H9 (cell line): ENCODE measurements around the gene NUDT3. TPM values are rescaled to one million over a fixed set of nuclear protein-coding genes. Genes with fewer than 3 reads are reported as not detected.

Source experiments
- DNase-seq: peaks from one replicate; pipeline ENCODE4 v3.0.0-alpha.2; 2017
- H2AFZ ChIP-seq: one replicate; pipeline ENCODE4 v1.6.1; 2013; ENCODE audit warnings: mild to moderate bottlenecking, low read length, control low read depth, moderate library complexity
- H2AK5ac ChIP-seq: 2 replicates; pipeline ENCODE4 v1.6.1; 2013; ENCODE audit warnings: low read length, control low read depth, mixed read lengths; ENCODE audit not compliant: insufficient read length
- H2BK120ac ChIP-seq: one replicate; pipeline ENCODE4 v1.6.1; 2013; ENCODE audit warnings: low read depth, mild to moderate bottlenecking, low read length, control low read depth, inconsistent platforms; ENCODE audit not compliant: poor library complexity, severe bottlenecking
- H2BK12ac ChIP-seq: 2 replicates; pipeline ENCODE4 v1.6.1; 2013; ENCODE audit warnings: low read length, control low read depth, mixed read lengths, low read depth; ENCODE audit not compliant: insufficient read length
- H2BK15ac ChIP-seq: 2 replicates; pipeline ENCODE4 v1.6.1; 2013; ENCODE audit warnings: low read depth, low read length, control low read depth
- H2BK20ac ChIP-seq: one replicate; pipeline ENCODE4 v1.6.1; 2013; ENCODE audit warnings: low read depth, mild to moderate bottlenecking, low read length, control low read depth, inconsistent platforms; ENCODE audit not compliant: poor library complexity, severe bottlenecking
- H2BK5ac ChIP-seq: 2 replicates; pipeline ENCODE4 v1.6.1; 2013; ENCODE audit warnings: low read length, control low read depth, mixed read lengths; ENCODE audit not compliant: insufficient read length
- H3K14ac ChIP-seq: 2 replicates; pipeline ENCODE4 v1.6.1; 2013; ENCODE audit warnings: low read length, control low read depth; ENCODE audit not compliant: insufficient read depth
- H3K18ac ChIP-seq: 2 replicates; pipeline ENCODE4 v1.6.1; 2013; ENCODE audit warnings: low read depth, mild to moderate bottlenecking, mixed read lengths, low read length, control low read depth; ENCODE audit not compliant: insufficient read length
- H3K23ac ChIP-seq: 2 replicates; pipeline ENCODE4 v1.6.1; 2013; ENCODE audit warnings: low read length, control low read depth, mixed read lengths, low read depth; ENCODE audit not compliant: insufficient read length
- H3K23me2 ChIP-seq: 2 replicates; pipeline ENCODE4 v1.6.1; 2013; ENCODE audit warnings: low read depth, mild to moderate bottlenecking, mixed read lengths, low read length, control low read depth; ENCODE audit not compliant: insufficient read length, poor library complexity, severe bottlenecking
- H3K27ac ChIP-seq: 2 replicates; pipeline ENCODE4 v1.5.1; 2013; ENCODE audit warnings: low read length, control low read depth, mixed read lengths, low read depth; ENCODE audit not compliant: insufficient read length
- H3K27me3 ChIP-seq: 2 replicates; pipeline ENCODE4 v1.6.1; 2013; ENCODE audit warnings: low read length, control low read depth, inconsistent platforms; ENCODE audit not compliant: insufficient read depth
- H3K4ac ChIP-seq: 2 replicates; pipeline ENCODE4 v1.6.1; 2013; ENCODE audit warnings: low read depth, mild to moderate bottlenecking, control low read depth, inconsistent platforms, low read length, moderate library complexity
- H3K4me1 ChIP-seq: 2 replicates; pipeline ENCODE4 v1.6.1; 2013; ENCODE audit warnings: low read length, control low read depth, inconsistent platforms; ENCODE audit not compliant: insufficient read depth
- H3K4me2 ChIP-seq: 2 replicates; pipeline ENCODE4 v1.6.1; 2013; ENCODE audit warnings: low read length, control low read depth, mixed read lengths; ENCODE audit not compliant: insufficient read length, insufficient read depth
- H3K56ac ChIP-seq: 2 replicates; pipeline ENCODE4 v1.6.1; 2013; ENCODE audit warnings: low read depth, mild to moderate bottlenecking, mixed read lengths, low read length, control low read depth; ENCODE audit not compliant: insufficient read length
- H3K79me1 ChIP-seq: 2 replicates; pipeline ENCODE4 v1.6.1; 2013; ENCODE audit warnings: low read depth, mild to moderate bottlenecking, moderate library complexity, low read length, control low read depth, inconsistent platforms; ENCODE audit not compliant: insufficient read depth, poor library complexity, severe bottlenecking
- H3K79me2 ChIP-seq: 2 replicates; pipeline ENCODE4 v1.6.1; 2013; ENCODE audit warnings: low read length, control low read depth, inconsistent platforms; ENCODE audit not compliant: insufficient read depth
- H3K9ac ChIP-seq: 2 replicates; pipeline ENCODE4 v1.6.1; 2013; ENCODE audit warnings: low read length, control low read depth, mixed read lengths; ENCODE audit not compliant: insufficient read length; ENCODE audit errors: extremely low read depth
- H3K9me3 ChIP-seq: one replicate; pipeline ENCODE4 v1.6.1; 2013; ENCODE audit warnings: low read depth, low read length, inconsistent platforms; ENCODE audit not compliant: control insufficient read depth
- H3T11ph ChIP-seq: one replicate; pipeline ENCODE4 v1.6.1; 2013; ENCODE audit warnings: mild to moderate bottlenecking, low read length, control low read depth, inconsistent platforms
- H4K20me1 ChIP-seq: one replicate; pipeline ENCODE4 v1.6.1; 2013; ENCODE audit not compliant: control insufficient read depth, insufficient read length, insufficient read depth
- H4K5ac ChIP-seq: 2 replicates; pipeline ENCODE4 v1.6.1; 2013; ENCODE audit warnings: low read depth, mild to moderate bottlenecking, mixed read lengths, low read length, control low read depth; ENCODE audit not compliant: insufficient read length
- H4K8ac ChIP-seq: replicated peaks from 2 replicates; pipeline ENCODE4 v1.6.1; 2013; ENCODE audit warnings: low read length, control low read depth, mixed read lengths, low read depth; ENCODE audit not compliant: insufficient read length
- H4K91ac ChIP-seq: 2 replicates; pipeline ENCODE4 v1.6.1; 2013; ENCODE audit warnings: low read depth, mild to moderate bottlenecking, moderate library complexity, mixed read lengths, low read length, control low read depth; ENCODE audit not compliant: insufficient read length
- H3K27ac Mint-ChIP-seq, 3 experiments: 2 replicates in 2 of 3; 3 replicates in 1 of 3; pipeline ENCODE4 v1.8.0; 2020 to 2021; ENCODE audit warnings: mixed read lengths in 3 of 3, mild to moderate bottlenecking in 1 of 3, moderate library complexity in 1 of 3
- H3K27me3 Mint-ChIP-seq: 2 replicates; pipeline ENCODE4 v1.8.0; 2021; ENCODE audit warnings: low read depth, mild to moderate bottlenecking, moderate library complexity, mixed read lengths
- H3K36me3 Mint-ChIP-seq, 3 experiments: 2 replicates in 2 of 3; 3 replicates in 1 of 3; pipeline ENCODE4 v1.8.0; 2020 to 2021; ENCODE audit warnings: low read depth in 3 of 3, mixed read lengths in 3 of 3; ENCODE audit not compliant: insufficient read depth in 1 of 3
- H3K4me1 Mint-ChIP-seq, 2 experiments: 2 replicates each; pipeline ENCODE4 v1.8.0; 2020; ENCODE audit warnings: mixed read lengths in 2 of 2
- H3K4me3 Mint-ChIP-seq, 2 experiments: 2 replicates in 1 of 2; 3 replicates in 1 of 2; pipeline ENCODE4 v1.8.0; 2020 to 2021; ENCODE audit warnings: mild to moderate bottlenecking in 2 of 2, mixed read lengths in 2 of 2, moderate library complexity in 1 of 2
- H3K9me3 Mint-ChIP-seq, 2 experiments: 2 replicates in 1 of 2; 3 replicates in 1 of 2; pipeline ENCODE4 v1.8.0; 2020; ENCODE audit warnings: mild to moderate bottlenecking in 2 of 2, mixed read lengths in 2 of 2, moderate library complexity in 1 of 2
- WGBS: extraction: QIAGEN DNeasy Blood & Tissue Kit; methylation state at CpG from one replicate; pipeline ENCODE4 v1.1.7; 2013; ENCODE audit warnings: missing lambda C conversion rate, low lambda C conversion rate, mixed read lengths; ENCODE audit not compliant: insufficient read length; ENCODE audit errors: extremely low coverage; 5-methylcytosine and 5-hydroxymethylcytosine counted together
- total RNA-seq: library from RNA; stranded (reverse); gene quantifications from 2 replicates; pipeline ENCODE4 v1.2.1, GENCODE V29; 2021
- TF ChIP-seq, protein P1 (sequence below): fragments of 200-600 bp; sonication (generic); conservative IDR thresholded peaks from 3 replicates; pipeline ENCODE4 v1.8.0; 2021; ENCODE audit warnings: antibody characterized with exemption, mild to moderate bottlenecking

NUDT3 gene
- total RNA-seq, 1 experiment from 2014 or later, result 23.6 TPM

- Histone ChIP-seq H2BK20ac (no peak overlapping the region), H3K18ac (no peak overlapping the region), H3K14ac (no peak overlapping the region), H4K5ac (no peak overlapping the region), H2BK15ac (no peak overlapping the region), H3K9me3 (no peaks in the 10 kb centered on the region), H3K23me2 (no peaks in the 10 kb centered on the region), H2BK5ac (no peak overlapping the region), H3K4ac (no peak overlapping the region), H3K4me2 (no peak overlapping the region), H3K79me2 (no peaks in the 10 kb centered on the region), H2BK12ac (no peak overlapping the region), H3K56ac (no peak overlapping the region), H3K27me3 (no peaks in the 10 kb centered on the region), H3K27ac (no peak overlapping the region), H3K79me1 (no peaks in the 10 kb centered on the region), H3K4me1 (no peaks in the 10 kb centered on the region), H4K8ac (no peak overlapping the region), H3T11ph (no peak overlapping the region), H4K91ac (no peak overlapping the region), H3K9ac (no peak overlapping the region), H2AK5ac (no peak overlapping the region), H2BK120ac (no peak overlapping the region), H3K23ac (no peak overlapping the region), H4K20me1 (no peaks in the 10 kb centered on the region), H2AFZ (no peak overlapping the region)
- H3K36me3 Mint-ChIP-seq, result peaks cover 0 to 8% (median 4%) of the 10 kb centered on the region in 3 experiments; a peak in 3 of 7 replicates
- peaks cover 0 to 7% of the 10 kb centered on the region in 2 experiments; a peak in 2 of 4 replicates for H3K4me1 Mint-ChIP-seq
- H3K4me3 Mint-ChIP-seq, result no peak overlapping the region
- TF ChIP-seq, protein P1, sequence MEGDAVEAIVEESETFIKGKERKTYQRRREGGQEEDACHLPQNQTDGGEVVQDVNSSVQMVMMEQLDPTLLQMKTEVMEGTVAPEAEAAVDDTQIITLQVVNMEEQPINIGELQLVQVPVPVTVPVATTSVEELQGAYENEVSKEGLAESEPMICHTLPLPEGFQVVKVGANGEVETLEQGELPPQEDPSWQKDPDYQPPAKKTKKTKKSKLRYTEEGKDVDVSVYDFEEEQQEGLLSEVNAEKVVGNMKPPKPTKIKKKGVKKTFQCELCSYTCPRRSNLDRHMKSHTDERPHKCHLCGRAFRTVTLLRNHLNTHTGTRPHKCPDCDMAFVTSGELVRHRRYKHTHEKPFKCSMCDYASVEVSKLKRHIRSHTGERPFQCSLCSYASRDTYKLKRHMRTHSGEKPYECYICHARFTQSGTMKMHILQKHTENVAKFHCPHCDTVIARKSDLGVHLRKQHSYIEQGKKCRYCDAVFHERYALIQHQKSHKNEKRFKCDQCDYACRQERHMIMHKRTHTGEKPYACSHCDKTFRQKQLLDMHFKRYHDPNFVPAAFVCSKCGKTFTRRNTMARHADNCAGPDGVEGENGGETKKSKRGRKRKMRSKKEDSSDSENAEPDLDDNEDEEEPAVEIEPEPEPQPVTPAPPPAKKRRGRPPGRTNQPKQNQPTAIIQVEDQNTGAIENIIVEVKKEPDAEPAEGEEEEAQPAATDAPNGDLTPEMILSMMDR, result no peak
- WGBS, result no CpG with 5 or more reads among the region's 5 CpGs
- DNase-seq, result no peak
- H3K27me3 Mint-ChIP-seq, result no peaks in the 10 kb centered on the region; the same call in 1 of the 2 replicates
- no peaks in the 10 kb centered on the region for H3K9me3 Mint-ChIP-seq
- no peak overlapping the region for H3K27ac Mint-ChIP-seq
These were observed 113.6 kb downstream of the NUDT3 start for GRCh38 chr6:34278833-34279232.
